Measurements from ENCODE around the gene UACA. TPM values are rescaled to one million over a fixed set of nuclear protein-coding genes. Genes with fewer than 3 reads are reported as not detected.
"Not testable (repeated sequence)": the region's sequence is repeated elsewhere in the genome, so short reads cannot be mapped to it uniquely, and the experiment has no call there.

UACA gene
- polyA plus RNA-seq, 12 donors: 115 to 219 (median 154) TPM; not detected in 1

DNA sequence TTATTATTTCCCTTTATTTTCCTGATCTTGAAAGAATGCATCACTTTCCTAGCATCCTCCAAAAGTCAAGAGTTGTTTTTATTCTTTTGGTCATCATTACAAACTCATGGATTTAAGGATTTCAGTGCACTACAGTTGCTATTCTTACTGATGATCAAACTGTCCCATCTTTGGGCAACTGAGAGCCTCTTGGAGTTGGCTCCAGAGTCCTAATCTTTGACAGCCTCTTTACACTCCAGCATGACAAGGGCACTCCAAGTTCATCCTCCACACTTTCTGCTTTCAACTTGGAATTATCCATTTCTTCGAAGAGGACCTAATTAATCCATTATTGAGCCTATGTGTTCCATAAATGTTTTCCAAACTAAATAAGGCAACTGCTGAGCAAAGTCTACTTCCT, 5.7 kb downstream of the UACA start:
- DNase-seq: no peak

DNA sequence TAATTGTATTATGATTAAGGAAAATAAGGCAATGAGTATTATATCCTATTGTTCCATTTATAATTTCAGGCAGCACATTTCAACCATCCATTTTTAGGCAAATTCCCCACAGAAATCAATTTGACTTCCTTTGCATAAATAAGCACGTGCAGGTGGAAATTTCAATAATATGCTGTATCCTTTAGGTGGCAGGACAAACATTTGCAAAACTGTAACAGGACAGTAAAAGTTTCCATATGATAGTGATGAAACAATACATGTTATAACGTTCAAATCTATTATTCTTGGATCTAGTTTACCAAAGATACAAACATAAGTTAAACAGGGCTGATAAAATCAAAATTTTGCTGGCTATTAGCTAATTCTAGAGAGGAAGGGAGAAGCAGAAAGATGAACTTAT, 8.5 kb downstream of the UACA start:
- no peak for DNase-seq

DNA sequence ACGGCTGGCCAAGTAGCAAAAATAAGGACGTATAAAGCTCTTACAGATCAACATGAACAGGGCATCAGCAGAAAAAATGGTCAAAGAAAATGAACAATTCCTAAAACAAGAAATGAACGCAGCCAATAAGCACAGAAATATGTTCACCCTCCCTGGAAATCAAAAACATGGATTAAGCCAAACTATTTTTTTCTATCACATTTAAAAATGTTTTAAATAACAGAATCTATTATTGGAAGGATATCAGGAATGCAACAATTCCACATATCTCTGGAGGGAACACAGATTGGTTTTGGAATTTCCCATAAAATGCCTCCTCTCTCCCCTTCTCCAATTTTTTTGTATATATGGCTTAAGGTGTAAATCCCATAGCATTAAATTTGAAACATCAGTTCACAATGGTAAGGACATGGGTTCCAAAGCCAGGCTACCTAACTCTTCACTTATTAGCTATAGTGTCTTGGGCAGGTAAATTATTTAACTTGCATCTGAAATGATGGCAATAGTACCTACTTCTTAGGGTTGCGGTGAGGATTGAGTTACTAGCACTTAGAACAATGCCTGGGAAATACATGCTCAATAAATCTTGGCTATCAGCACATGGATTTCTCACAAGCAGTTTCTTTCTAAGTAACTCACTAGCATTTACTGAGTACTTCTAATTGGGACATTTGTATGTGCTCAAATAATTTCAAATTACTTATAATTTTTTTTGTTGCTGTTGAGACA, 10.1 kb downstream of the UACA start:
- no peak for DNase-seq

DNA sequence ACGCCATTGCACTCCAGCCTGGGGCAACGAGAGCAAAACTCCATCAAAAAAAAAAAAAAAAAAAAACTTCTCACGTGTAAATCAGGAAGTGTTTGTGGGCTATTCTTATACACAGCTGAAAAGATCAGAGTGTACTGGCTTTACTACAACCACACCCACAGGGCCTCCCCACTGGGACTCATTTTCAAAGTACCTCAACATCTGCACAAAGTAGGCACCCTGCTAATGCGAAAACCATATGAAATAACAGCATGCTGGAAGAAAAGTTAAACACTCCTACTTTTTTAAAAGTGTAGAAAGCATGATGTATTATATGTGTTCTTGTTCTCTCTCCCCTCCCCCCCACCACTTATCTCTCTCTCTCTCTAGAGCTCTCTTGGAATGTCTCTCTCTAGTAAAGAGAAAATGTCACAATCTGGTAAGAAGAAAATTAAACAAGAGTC, 11.1 kb downstream of the UACA start:
- peak; percentile 52 for DNase-seq

DNA sequence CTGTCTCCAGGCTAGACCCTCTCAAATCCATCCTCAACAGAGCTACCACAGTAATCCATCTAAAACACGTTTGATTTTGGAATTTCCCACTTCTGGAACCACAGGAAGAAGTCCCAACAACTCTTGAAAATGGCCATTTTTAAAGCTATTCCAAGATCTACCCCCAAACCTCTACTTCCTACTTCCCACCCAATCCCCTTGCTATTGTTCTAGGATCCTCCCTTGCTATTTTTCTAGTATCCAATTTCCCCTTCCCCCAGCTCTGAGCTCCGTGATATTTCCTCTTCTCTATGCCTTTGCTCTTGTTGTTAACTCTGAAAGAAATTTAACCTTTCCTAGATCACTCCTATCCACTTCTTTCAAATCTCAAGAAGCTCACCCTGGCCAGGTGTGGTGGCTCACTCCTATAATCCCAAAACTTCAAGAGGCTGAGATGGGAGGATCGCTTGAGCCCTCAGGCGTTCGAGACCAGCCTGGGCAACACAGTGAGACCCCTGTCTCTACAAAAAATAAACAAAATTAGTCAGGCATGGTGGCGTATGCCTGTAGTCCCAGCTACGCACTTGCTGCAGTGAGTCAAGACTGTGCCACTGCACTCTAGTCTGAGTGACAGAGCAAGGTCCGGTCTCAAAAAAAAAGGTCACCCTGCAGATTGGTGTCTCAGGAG, 13.0 kb downstream of the UACA start:
- DNase-seq: no peak

DNA sequence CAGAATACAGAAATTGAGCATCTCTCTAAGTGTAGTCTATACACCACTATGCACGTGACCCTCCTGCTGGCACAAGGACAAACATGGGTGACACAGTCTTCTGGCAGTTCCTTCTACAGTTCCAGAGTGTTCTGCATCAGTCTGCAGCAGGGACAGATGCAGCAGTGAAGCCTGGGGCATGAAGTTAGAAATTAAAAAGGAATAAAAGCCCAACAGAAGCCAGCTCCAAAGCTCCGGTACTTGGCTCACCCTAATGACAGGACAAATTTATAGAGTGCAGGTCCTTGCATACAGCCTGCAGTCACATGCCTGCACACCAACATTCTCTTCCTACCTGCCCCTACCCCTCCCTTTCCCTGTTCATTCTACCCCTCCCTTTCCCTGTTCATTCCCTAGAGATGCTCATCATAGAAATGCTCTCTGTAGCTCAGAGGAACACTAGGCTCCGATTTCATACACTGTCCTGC, 15.0 kb downstream of the UACA start:
- no peak for DNase-seq

DNA sequence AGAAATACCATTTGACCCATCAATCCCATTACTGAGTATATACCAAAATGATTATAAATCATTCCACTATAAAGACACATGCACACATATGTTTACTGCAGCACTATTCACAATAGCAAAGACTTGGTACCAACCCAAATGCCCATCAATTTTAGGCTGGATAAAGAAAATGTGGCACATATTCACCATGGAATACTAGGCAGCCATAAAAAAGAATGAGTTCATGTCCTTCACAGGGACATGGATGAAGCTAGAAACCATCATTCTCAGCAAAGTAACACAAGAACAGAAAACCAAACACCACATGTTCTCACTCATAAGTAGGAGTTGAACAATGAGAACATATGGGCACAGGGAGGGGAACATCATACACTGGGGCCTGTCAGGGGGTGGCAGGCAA, 16.8 kb downstream of the UACA start:
- not testable (repeated sequence) for DNase-seq

DNA sequence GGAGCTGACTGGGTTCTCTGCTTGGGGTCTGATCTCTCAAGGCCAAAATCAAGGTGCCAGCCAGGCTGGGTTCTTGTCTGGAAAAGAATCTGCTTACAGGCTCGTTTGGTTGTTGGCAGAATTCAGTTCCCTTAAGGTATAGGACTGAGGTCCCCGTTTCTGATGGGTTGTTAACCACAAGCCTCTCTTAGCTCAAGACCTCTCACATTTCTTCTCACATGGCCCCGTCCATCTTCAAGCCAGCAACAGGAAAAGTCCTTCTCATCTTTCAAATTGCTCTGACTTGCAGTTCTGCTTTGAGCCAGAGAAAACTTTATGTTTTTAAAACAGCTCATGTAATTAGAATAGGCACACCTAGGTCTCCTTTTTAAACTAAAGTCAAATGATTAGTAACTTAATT, 20.4 kb downstream of the UACA start:
- DNase-seq: no peak

DNA sequence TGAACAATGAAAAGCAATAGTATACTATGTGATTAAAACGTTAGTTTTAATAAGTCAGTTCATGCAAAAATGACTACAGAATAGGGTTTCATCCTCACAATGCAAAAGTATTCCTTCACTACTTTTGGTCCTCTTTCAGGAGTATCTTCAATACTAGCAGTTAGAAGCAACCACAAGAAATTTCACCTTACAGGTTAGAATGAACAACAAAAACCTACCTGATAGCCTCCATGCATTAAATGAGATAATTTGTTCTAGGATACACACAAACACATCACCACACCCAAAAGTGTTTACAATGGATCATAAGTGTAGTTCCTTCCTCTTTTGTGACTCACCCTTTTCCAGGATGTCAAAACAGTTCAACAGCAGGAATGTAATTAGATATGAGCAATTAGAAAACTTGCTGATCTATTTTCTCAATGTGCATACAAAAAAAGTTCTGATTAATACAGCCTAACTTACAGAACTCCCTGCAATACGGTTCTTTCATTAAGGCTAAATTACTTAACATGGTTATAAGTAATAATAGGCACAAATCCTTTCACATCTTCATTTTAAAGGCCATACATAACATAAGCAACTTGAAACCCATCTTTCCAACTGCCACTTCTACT, 21.6 kb downstream of the UACA start:
- no peak for DNase-seq

DNA sequence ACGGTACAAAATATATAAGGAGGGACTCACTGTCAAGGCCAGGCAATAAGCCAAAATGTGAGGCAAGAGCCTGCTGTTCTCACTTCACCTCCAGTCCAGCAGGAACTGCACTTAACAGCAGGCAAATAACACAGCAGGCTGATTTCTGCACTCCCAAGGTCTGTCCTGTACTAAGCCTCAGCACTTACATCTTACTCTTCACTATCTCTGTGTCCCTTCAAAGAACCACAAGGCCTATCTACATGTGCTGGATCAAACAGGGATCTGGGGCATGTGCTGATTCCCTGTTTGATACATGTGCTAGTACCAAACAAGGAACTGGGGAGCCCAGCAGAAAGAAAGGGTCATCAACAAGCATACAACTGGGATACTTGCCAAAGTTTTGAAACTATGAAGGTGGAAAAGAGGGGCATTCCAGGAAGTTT, 22.2 kb downstream of the UACA start:
- peak; percentile 70 for DNase-seq

DNA sequence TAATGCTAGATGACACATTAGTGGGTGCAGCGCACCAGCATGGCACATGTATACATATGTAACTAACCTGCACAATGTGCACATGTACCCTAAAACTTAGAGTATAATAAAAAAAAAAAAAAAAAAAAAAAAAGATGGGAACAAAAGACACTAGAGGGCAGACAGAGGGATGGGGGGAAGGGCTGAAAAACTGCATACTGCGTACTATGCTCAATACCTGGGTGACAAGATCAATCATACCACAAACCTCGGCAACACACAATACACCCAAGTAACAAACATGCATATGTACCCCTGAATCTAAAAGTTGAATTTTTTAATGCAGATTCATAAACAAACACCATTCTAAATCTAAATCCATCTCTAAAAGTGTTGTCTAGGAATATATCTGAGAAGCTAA, 28.3 kb downstream of the UACA start:
- DNase-seq: not testable (repeated sequence)

DNA sequence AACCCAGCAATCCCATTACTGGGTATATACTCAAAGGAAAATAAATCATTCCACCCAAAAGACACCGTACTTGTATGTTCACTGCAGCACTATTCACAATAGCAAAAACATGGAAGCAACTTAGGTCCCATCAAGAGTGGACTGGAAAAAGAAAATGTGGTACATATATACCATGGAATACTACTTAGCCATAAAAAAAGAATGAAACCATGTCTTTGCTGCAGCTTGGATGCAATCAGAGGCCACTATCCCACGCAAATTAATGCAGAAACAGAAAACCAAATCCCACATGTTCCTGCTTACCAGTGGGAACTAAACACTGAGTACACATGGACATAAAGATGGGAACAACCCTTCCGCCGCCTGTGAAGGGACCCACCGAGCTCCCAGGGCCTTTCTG, 34.2 kb downstream of the UACA start:
- DNase-seq: no peak

DNA sequence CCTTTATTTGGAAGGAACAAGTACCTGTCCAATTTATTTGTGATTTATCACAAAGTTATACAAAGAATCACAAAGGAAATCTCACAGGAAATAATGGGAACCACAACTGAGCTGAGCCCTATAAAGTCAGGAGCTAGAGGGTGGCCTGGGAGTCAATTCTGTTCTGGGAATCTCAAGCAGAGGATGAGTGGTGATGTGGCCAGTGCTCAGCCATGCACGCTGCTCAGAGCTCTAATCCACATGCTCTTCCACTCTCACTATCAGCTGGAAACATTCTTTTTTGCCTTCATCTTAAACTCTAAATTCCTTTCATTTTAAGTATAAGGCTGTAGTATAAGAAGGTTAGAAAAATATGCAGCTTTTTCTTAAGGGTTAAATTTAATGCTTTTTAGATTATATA, 36.6 kb downstream of the UACA start:
- no peak for DNase-seq

DNA sequence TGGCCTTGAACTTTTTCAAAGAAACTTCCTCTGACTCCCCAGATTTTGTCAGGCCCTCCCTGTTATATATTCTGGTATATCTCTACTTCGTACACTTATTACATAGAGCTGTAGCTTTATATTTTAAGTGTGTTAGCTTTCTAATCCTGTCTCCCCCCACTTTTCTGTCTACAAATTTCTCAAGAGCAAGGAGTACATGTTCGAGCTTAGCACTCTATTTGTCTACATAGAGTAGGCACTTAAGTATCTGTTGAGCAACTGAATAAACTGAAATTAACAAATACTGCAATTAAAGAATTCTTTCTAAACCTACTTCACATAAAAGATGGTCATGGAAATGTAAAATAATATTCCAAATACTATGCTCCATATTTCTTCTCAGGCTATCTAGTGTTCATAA, 39.4 kb downstream of the UACA start:
- DNase-seq: no peak

DNA sequence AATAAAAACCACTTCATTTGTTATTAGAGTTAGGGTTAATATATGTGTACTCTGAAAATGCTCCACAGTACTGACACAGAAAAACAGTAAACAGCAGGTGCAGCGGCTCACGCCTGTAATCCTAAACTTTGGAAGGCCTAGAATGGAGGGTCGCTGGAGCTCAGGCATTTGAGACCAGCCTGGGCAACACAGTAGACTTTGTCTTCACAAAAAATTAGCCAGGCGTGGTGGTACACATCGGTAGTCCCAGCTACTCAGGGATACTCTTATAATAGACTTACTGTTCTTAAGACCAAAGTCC, 40.3 kb downstream of the UACA start:
- DNase-seq: no peak

DNA sequence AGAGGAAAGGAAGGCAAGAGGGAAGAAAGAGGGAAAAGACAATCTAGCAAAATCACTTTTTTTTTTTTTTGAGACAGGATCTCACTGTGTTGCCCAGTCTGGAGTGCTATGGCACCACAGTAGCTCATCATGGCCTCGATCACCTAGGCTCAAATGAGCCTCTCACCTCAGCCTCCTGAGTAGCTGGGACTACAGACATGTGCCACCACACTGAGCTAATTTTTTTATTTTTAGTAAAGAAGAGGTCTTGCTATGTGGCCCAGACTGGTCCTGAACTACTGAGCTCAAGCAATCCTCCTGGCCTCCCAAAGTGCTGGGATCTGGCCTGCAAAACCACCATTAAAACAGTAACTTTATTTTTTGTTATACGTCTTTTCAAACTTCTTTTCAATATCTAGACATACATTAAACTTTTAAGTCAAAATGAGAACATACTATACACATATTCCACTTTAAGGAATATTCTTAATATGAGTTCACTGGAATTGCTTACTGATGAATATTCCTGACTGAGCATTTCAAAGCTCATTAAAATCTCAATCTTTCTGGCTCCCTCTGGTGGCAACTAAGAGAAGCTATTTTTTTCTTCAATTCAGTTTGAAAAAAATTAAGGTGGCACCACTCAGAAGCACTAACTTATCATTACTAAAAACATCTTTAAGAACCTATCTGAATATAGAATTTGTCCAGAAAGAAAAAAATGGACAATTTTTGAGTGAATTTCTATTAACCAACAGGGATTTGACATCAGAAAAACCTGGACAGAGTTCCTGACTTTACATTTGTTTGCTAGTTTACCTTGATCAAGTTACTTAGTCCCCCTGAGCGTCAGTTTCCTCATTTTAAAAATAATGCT, 40.9 kb downstream of the UACA start:
- peak; percentile 62 for DNase-seq

DNA sequence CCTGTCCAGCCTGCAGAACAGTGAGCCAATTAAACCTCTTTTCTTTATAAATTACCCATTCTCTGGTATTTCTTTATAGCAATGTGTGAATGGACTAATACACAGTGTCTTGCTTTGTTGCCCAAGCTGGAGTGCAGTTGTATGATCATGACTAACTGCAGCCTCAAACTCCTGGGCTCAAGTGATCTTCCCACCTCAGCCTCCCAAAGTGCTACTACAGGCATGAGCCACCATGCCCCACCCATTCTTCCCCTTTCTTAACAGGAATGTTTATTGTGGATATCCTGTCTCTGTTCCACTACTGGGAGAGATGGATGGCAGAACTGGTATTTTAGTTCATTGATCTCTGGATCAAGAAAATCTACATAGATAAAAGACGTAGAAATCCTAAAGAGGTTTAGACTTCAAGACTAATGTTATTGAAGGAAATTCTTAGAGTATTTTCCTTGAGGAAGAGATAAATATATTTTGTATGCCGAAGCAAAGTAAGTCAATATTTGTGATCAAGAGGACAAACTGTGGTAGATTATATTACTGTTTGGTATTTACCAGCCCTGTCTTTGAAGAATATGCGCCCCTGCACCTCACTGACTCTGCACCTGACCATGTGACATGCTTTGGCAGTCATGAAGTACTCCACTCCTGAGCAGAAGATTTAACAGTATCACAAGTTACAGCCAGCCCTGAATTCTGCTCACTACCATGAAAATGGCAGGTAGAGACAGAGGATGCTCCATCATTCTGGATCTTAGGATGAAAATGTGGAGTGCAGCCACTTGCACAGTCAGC, 42.9 kb downstream of the UACA start:
- no peak for DNase-seq

DNA sequence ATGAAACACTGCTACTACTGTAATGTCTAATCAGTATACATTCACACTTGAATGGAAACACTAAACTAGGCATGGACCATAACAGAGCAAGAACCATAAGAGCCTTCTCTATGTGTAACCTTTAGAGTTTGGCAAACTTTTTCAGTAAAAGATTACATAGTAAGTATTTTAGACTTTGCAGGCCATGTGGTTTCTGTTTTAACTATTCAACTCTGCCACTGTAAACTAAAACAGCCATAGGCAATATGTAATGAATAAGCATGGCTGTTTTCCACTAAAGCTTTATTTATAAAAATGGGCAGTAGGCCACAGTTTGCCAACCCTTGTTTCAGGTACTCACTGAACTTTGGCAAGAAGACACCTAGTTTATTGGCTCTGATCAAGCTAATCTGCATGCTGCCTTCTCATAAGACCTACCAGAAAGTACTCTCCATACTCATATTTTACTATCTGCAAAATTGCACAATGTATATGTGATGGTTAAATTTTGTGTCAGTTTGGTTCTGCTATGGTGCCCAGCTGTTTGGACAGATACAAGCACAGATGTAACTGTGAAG, 46.0 kb downstream of the UACA start:
- DNase-seq: no peak

DNA sequence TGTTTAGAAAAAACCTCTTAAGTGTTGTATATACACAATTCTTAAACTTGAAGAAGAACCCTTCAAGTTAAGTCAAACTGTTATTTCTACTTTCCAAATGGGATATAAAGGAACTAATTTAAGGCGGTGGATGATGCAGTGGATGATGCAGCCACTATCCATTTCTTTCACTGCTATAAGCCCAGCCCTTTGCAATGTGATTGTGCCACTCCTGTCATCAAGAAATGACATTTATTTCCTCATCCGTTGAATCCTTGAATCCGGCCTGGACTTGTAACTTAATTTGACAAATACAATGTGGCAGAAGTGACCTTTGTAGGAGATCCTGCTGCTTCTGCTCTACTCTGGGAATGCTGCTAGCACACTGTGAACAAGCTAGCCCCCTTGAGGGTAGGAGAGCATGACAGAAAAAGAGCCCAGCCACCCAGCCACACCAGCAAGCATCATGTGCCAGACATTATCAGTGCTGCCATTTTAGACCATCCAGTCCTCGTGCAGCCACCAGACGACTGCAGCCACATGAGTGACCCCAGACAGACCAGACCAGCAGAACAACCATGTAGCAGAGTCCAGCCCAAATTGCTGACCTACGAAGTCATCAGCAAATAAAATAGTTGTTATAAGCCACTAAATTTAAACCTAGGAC, 47.4 kb downstream of the UACA start:
- DNase-seq: no peak

DNA sequence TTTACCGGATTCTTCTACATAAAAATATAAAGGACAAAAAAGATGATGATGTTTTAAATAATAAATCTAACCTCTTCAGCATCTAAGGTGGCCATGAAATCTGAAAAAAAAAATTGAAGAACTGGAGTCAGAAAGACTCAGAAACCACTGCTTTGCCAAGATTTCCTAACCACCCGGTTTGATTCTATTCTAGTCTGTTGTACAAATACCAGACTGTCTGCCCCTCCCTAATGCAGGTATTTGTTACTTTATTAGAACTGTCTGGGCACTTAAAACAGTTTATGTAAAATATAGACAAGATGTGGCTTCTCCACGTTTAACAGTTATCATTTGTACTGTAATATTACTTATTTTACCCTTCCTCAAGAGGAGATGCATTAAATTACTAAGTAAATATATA, 48.8 kb downstream of the UACA start:
- DNase-seq: no peak

DNA sequence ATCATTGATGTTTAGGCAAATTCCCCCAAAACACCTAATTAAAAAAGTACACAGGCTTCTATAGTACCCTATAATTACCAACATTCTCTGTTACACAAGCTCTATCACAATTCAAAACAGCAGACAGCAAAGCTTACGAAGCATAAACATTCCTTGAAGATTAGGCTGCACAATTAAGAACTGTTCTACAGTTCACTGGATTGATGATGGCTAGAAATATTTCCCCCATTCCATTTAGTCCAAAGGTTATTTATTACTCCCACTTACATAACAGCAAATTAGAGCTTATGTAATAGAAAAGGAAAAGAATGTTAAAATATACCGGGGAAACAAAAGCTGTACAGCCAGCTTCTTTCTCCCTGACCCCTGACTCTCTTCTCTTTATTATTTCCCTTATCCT, 49.3 kb downstream of the UACA start:
- DNase-seq: no peak

Data from muscle of arm (tissue), 12 donors.